Measurements from ENCODE around the gene CFAP410. TPM values are rescaled to one million over a fixed set of nuclear protein-coding genes. Genes with fewer than 3 reads are reported as not detected.

Gene CFAP410
- total RNA-seq, 4 donors from 2014 or later: 10.6 to 23.0 (median 20.0) TPM

DNA sequence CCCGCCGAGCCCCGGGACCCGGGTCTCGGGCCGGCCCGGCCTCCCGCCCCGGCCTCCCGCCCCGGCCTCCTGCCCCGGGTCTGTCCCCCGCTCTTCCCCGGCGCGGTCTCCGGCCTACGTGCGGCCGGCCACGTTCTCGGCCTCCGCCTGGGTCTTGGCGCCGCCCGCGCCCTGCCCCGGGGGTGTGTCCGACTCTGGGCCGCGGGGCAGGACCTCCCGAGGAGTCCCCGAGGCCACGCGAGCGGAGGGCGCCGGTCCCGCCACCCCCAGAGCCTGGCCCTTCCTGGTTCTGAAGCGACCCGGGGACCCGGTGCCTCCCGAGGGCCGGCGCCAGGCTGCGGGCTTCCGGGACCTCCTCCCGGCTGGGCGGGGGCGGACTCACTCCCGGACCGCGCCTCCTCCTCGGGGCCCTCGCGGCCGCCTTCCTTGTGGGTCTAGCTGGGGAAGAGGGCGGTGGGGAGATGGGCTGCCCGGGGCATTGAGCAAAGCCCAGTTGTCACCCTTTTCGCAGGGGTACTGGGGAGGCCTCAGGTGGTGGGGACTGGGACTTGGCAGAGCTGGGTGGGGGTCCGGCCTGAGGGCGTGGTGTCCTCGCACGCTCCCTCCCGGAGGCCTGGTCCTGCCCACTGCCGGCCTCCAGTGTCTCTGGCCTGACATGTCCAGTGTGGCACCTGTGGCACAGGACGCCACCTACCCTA is 38.8 kb downstream of the CFAP410 start:
- intact Hi-C loops (cut with DNase I; ENCODE audit: low total_unique reads): loop anchor here (2.0 kb wide), 1 partner anchor 38 kb away; the partner anchor contains the start of gene CFAP410
- peak overlapping the region; percentile 70 to 76 (median 72) for H3K27ac ChIP-seq
- peaks cover 12 to 21% of the 10 kb centered on the region in 2 donors for H3K4me1 ChIP-seq
- H3K9me3 ChIP-seq: no peaks in the 10 kb centered on the region
- H3K36me3 ChIP-seq: no peaks in the 10 kb centered on the region
- in situ Hi-C loops (cut with MboI; ENCODE audit: low sequenced_read_pairs in 4 of 4): no loop called here
- H3K27me3 ChIP-seq: no peaks in the 10 kb centered on the region
- peak overlapping the region; percentile 58 to 73 (median 64) for H3K4me3 ChIP-seq
- peak; percentile 39 for ATAC-seq
- peak; percentile 17 to 34 for TF ChIP-seq POLR2A (IDR thresholded peaks at IDR 0.05)
- TF ChIP-seq, protein P1, sequence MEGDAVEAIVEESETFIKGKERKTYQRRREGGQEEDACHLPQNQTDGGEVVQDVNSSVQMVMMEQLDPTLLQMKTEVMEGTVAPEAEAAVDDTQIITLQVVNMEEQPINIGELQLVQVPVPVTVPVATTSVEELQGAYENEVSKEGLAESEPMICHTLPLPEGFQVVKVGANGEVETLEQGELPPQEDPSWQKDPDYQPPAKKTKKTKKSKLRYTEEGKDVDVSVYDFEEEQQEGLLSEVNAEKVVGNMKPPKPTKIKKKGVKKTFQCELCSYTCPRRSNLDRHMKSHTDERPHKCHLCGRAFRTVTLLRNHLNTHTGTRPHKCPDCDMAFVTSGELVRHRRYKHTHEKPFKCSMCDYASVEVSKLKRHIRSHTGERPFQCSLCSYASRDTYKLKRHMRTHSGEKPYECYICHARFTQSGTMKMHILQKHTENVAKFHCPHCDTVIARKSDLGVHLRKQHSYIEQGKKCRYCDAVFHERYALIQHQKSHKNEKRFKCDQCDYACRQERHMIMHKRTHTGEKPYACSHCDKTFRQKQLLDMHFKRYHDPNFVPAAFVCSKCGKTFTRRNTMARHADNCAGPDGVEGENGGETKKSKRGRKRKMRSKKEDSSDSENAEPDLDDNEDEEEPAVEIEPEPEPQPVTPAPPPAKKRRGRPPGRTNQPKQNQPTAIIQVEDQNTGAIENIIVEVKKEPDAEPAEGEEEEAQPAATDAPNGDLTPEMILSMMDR (IDR thresholded peaks at IDR 0.05 in 4 of 5, conservative IDR thresholded peaks at IDR 0.05 in 1 of 5): no peak
- DNase-seq: peak in 1 of 2 donors; percentile 42

DNA sequence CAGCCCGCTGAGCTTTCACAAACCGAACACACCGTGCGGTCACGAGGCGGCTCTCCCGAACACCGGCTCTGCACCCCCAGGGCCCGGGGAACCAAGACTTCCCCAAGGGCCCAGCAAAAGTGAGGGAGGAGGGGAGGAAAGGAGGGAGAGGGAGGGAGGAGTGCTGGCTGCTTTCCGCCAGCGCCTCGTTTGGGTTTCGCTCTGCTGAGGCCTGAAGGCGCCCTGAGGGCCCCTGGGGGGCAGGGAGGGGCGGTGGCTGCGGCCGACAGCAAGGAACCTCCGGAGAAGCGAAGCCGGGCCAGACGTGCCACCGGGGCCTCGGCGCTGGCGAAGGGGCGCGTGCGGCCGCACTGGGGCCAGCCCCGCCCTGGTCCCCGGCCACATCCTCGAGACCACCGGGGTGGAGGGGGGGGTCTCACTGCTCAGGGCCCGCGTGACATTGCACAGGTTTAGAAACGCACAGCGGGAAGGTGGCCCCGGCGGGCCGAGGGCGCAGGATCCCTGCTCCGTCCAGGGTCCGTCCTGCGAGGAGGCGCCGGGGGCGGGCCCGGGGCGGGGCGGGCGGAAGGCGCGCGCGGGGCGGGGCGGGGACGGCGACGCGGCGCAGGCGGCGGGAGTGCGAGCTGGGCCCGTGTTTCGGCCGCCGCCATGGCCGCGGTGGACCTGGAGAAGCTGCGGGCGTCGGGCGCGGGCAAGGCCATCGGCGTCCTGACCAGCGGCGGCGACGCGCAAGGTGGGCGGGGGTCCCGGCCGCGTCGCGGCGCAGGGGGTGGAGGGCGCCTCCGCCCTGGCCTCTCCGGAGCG is 39.5 kb downstream of the CFAP410 start, which contains the start of gene PFKL:
TSS of gene PFKL (plus strand) at position 596 of the 804 bp plus-strand sequence. CDS start at position 649, 53 bp downstream.
- no peaks in the 10 kb centered on the region for H3K36me3 ChIP-seq
- no peak for DNase-seq
- peak within 1 kb of the TSS; percentile 70 to 76 (median 72) for H3K27ac ChIP-seq
- H3K27me3 ChIP-seq: peaks cover 0 to 6% (median 0%) of the 10 kb centered on the region in 3 donors
- intact Hi-C loops (cut with DNase I; ENCODE audit: low total_unique reads): loop anchor here (2.0 kb wide), 1 partner anchor 39 kb away; the partner anchor contains the start of gene CFAP410
- TF ChIP-seq, protein P1 (IDR thresholded peaks at IDR 0.05 in 4 of 5, conservative IDR thresholded peaks at IDR 0.05 in 1 of 5): no peak
- peak; percentile 45 to 46 for TF ChIP-seq POLR2A (IDR thresholded peaks at IDR 0.05)
- H3K4me3 ChIP-seq: peak within 1 kb of the TSS; percentile 63 to 73 (median 67)
- no peaks in the 10 kb centered on the region for H3K9me3 ChIP-seq
- H3K4me1 ChIP-seq: peaks cover 14 to 21% of the 10 kb centered on the region in 2 donors
- peak; percentile 78 to 80 for ATAC-seq
- in situ Hi-C loops (cut with MboI; ENCODE audit: low sequenced_read_pairs in 4 of 4): no loop called here

DNA sequence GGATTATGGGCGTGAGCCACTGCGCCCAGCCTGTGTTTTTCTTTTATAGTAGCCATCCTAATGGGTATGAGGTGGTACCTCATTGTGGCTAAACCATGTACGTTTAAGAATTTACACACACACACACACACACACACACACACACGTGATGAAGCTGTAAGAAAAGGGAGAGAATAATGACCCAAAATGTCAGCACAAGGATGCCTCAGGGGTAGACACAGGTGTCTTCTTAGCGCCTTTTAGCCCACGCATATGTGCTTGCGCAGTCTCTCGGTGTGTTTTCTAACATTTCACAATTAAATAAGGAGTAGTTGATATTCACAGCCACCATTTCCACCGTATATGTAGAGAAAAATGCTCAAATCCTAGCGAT is 40.1 kb downstream of the CFAP410 start:
- intact Hi-C loops (cut with DNase I; ENCODE audit: low total_unique reads) (no loop called here), in situ Hi-C loops (cut with MboI; ENCODE audit: low sequenced_read_pairs in 4 of 4) (no loop called here)
- DNase-seq: no peak
- ATAC-seq: no peak
- Histone ChIP-seq H3K4me1 (peaks cover 18 to 21% of the 10 kb centered on the region in 2 donors), H3K9me3 (no peaks in the 10 kb centered on the region), H3K27ac (peak overlapping the region; percentile 62 to 76 (median 72)), H3K4me3 (peak overlapping the region; percentile 56 to 73 (median 66)), H3K36me3 (no peaks in the 10 kb centered on the region), H3K27me3 (peaks cover 0 to 8% (median 0%) of the 10 kb centered on the region in 3 donors)
- TF ChIP-seq, protein P1 (IDR thresholded peaks at IDR 0.05 in 4 of 5, conservative IDR thresholded peaks at IDR 0.05 in 1 of 5): no peak
- no peak for TF ChIP-seq POLR2A (IDR thresholded peaks at IDR 0.05)

DNA sequence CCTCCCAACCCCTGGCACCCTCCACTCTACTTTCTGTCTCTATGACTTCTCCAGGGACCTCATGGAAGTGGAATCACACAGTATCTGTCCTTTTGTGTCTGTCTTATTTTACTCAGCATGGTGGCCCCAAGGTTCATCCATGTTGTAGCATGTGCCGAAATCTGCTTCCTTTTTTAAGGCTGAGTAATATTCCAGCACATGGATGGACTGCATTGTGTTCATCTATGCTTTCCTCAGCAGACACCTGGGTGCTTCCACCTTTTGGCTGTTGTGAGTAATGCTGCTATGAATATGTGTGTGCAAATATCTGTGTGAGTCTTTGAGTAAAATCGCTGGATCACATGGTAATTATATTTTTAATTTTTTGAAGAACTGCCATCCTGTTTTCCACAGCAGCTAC is 40.9 kb downstream of the CFAP410 start:
- ATAC-seq (no peak), DNase-seq (no peak)
- H3K27me3 ChIP-seq: peaks cover 0 to 8% (median 0%) of the 10 kb centered on the region in 3 donors
- H3K4me1 ChIP-seq: peaks cover 15 to 21% of the 10 kb centered on the region in 2 donors
- intact Hi-C loops (cut with DNase I; ENCODE audit: low total_unique reads) (no loop called here), in situ Hi-C loops (cut with MboI; ENCODE audit: low sequenced_read_pairs in 4 of 4) (no loop called here)
- H3K9me3 ChIP-seq: no peaks in the 10 kb centered on the region
- no peaks in the 10 kb centered on the region for H3K36me3 ChIP-seq
- TF ChIP-seq POLR2A (IDR thresholded peaks at IDR 0.05): no peak
- TF ChIP-seq, protein P1 (IDR thresholded peaks at IDR 0.05 in 4 of 5, conservative IDR thresholded peaks at IDR 0.05 in 1 of 5): no peak
- peak overlapping the region in 1 of 4 donors; percentile 30 for H3K27ac ChIP-seq
- H3K4me3 ChIP-seq: no peak overlapping the region
